HepG2 (cell line): ENCODE data around the gene DNAJC15. TPM values are rescaled to one million over a fixed set of nuclear protein-coding genes. Genes with fewer than 3 reads are reported as not detected.

Experiments
- ATAC-seq: fragments of 200-7000 bp; cut with Tn5 transposase; 3 replicates; pipeline ENCODE4 v1.9.1; 2020; ENCODE audit warnings: mild to moderate bottlenecking, moderate library complexity
- BruUV-seq: library from RNA; stranded (reverse); fragments of 400-500 nt; replicated peaks from 2 replicates; lab custom pipeline; 2021; lab: Mats Ljungman, UMichigan
- CTCF ChIA-PET: fragments of 300-600 bp; formaldehyde crosslinking; extraction: SDS; loops from one replicate; lab custom pipeline; 2021; ENCODE audit warnings: low total read pairs, inconsistent platforms, low intra/inter-chr PET ratio; lab: Yijun Ruan, JAX
- POLR2A ChIA-PET: fragments of 350-600 bp; sonication (Branson Sonifier 250); formaldehyde crosslinking; loops from one replicate; lab custom pipeline; 2020; ENCODE audit warnings: antibody characterized with exemption, inconsistent platforms; lab: Yijun Ruan, JAX
- DNase-seq: peaks from one replicate; pipeline ENCODE4 v3.0.0-alpha.2; 2015; ENCODE audit warnings: low spot score
- FAIRE-seq: peaks from 3 replicates; lab custom pipeline; 2011; peaks lifted over from hg19 to GRCh38; lab: Jason Lieb, UNC
- H2AFZ ChIP-seq: one replicate; pipeline ENCODE4 v1.6.1; 2011; ENCODE audit warnings: low read length, inconsistent platforms
- H3K27ac ChIP-seq: fragments of 300-600 bp; 3 replicates; pipeline ENCODE4 v1.8.0; 2011; ENCODE audit warnings: mixed run types, mild to moderate bottlenecking, mixed read lengths, low read length, inconsistent platforms; ENCODE audit not compliant: insufficient read depth; ENCODE audit errors: extremely low read length
- H3K27me3 ChIP-seq, 2 experiments: fragments of 200-600 bp in 1 of 2; 2 replicates in 1 of 2; 3 replicates in 1 of 2; pipeline versions ENCODE4 v1.6.0 to v1.8.0; 2011; ENCODE audit warnings: low read length in 2 of 2, mild to moderate bottlenecking in 2 of 2, moderate library complexity in 2 of 2, inconsistent platforms in 1 of 2; ENCODE audit not compliant: insufficient read depth in 2 of 2, control insufficient read depth in 1 of 2
- H3K36me3 ChIP-seq, 2 experiments: fragments of 200-600 bp in 1 of 2; replicated peaks in 1 of 2; 2 replicates in 1 of 2; 3 replicates in 1 of 2; pipeline versions ENCODE4 v1.5.1 to v1.8.0; 2011; ENCODE audit warnings: low read length in 2 of 2, inconsistent platforms in 1 of 2; ENCODE audit not compliant: insufficient read depth in 2 of 2, control insufficient read depth in 1 of 2
- H3K4me1 ChIP-seq: 2 replicates; pipeline ENCODE4 v1.5.1; 2012; ENCODE audit warnings: low read length, inconsistent platforms; ENCODE audit not compliant: insufficient read depth
- H3K4me2 ChIP-seq: 2 replicates; pipeline ENCODE4 v1.6.0; 2011; ENCODE audit warnings: low read depth, low read length, inconsistent platforms
- H3K4me3 ChIP-seq, 3 experiments: fragments of 200-600 bp in 1 of 3; sonication (generic), shearing (Covaris generic) in 1 of 3; replicated peaks in 1 of 3; 2 replicates each; pipeline ENCODE4 v1.5.1; 2011 to 2016; ENCODE audit warnings: low read length in 3 of 3, inconsistent platforms in 2 of 3, low read depth in 2 of 3, mild to moderate bottlenecking in 2 of 3, control low read depth in 1 of 3, mixed read lengths in 1 of 3; ENCODE audit not compliant: insufficient read depth in 1 of 3
- H3K79me2 ChIP-seq: one replicate; pipeline ENCODE4 v1.6.1; 2011; ENCODE audit warnings: low read length, inconsistent platforms; ENCODE audit not compliant: insufficient read depth
- H3K9ac ChIP-seq: 2 replicates; pipeline ENCODE4 v1.6.0; 2011; ENCODE audit warnings: mild to moderate bottlenecking, low read depth, low read length, inconsistent platforms; ENCODE audit not compliant: insufficient read depth
- H3K9me3 ChIP-seq: 2 replicates; pipeline ENCODE4 v1.5.1; 2012; ENCODE audit warnings: mild to moderate bottlenecking, low read length
- H4K20me1 ChIP-seq: 2 replicates; pipeline ENCODE4 v1.6.0; 2011; ENCODE audit warnings: inconsistent platforms, mild to moderate bottlenecking, low read length, moderate library complexity; ENCODE audit not compliant: insufficient read depth
- BCL6 ChIP-seq: IDR thresholded peaks from 2 replicates; pipeline ENCODE4 v1.6.1; 2016; ENCODE audit warnings: missing genetic modification reagents, missing compliant biosample characterization
- IRX3 ChIP-seq: sonication (generic); formaldehyde crosslinking; IDR thresholded peaks from 2 replicates; pipeline ENCODE4 v1.8.1; 2023; ENCODE audit warnings: mild to moderate bottlenecking, low read depth, missing genetic modification reagents, borderline replicate concordance
- NFRKB ChIP-seq: fragments of 450-650 bp; IDR thresholded peaks from 2 replicates; pipeline ENCODE4 v1.6.1; 2017
- RNF2 ChIP-seq: fragments of 450-650 bp; conservative IDR thresholded peaks from 2 replicates; pipeline ENCODE4 v1.6.1; 2016; ENCODE audit warnings: low read depth
- STAT5B ChIP-seq: sonication (generic); formaldehyde crosslinking; IDR thresholded peaks from 2 replicates; pipeline ENCODE4 v1.4.0; 2020; ENCODE audit warnings: missing genetic modification reagents
- TRIM24 ChIP-seq: sonication (generic); formaldehyde crosslinking; IDR thresholded peaks from 2 replicates; pipeline ENCODE4 v1.8.0; 2022; ENCODE audit warnings: mild to moderate bottlenecking, missing genetic modification reagents
- ZNF567 ChIP-seq: sonication (generic); formaldehyde crosslinking; IDR thresholded peaks from 2 replicates; pipeline ENCODE4 v1.8.1; 2023; ENCODE audit warnings: mild to moderate bottlenecking, missing genetic modification reagents, borderline replicate concordance
- ZNF570 ChIP-seq: sonication (generic); formaldehyde crosslinking; IDR thresholded peaks from 2 replicates; pipeline ENCODE4 v1.4.0; 2020; ENCODE audit warnings: mild to moderate bottlenecking, missing genetic modification reagents, borderline replicate concordance
- ZNF598 ChIP-seq: sonication (generic); formaldehyde crosslinking; IDR thresholded peaks from 2 replicates; pipeline ENCODE4 v1.5.1; 2020; ENCODE audit warnings: mild to moderate bottlenecking, missing genetic modification reagents, borderline replicate concordance
- WGBS: methylation state at CpG from one replicate; pipeline ENCODE4 v1.1.6; 2017; ENCODE audit warnings: low lambda C conversion rate; 5-methylcytosine and 5-hydroxymethylcytosine counted together
- in situ Hi-C: cut with HindIII; loops from 2 replicates; pipeline ENCODE4 v1.10.0; 2017; ENCODE audit warnings: low pct_unique_long_range_greater_than_20kb; ENCODE audit not compliant: extremely low pct_ligation_motif_present
- intact Hi-C: fragments of 100-400 bp; cut with micrococcal nuclease; formaldehyde crosslinking; loops from one replicate; pipeline ENCODE4 v1.10.0; 2022; ENCODE audit not compliant: unreplicated experiment
- polyA plus RNA-seq, 8 experiments: library from polyadenylated mRNA; depleted of rRNA in 3 of 8; stranded (reverse) in 7 of 8; unstranded in 1 of 8; fragments of >200 nt; fragmentation: Illumina TruSeq in 4 of 8; extraction: Trizol in 4 of 8; gene quantifications; 2 replicates each; pipeline versions ENCODE4 v1.2.1 to v1.2.3, GENCODE V29; 2011 to 2016; ENCODE audit warnings: low read depth in 4 of 8, missing spikeins in 1 of 8, mixed read lengths in 1 of 8; ENCODE audit not compliant: insufficient read depth in 1 of 8
- total RNA-seq, 5 experiments: library from RNA; depleted of rRNA; stranded (reverse); fragments of >200 nt; fragmentation: Illumina TruSeq; extraction: Trizol; gene quantifications; 2 replicates each; pipeline ENCODE4 v1.2.3, GENCODE V29; 2016; ENCODE audit warnings: low read depth in 1 of 5
- TF ChIP-seq, protein P1 (sequence below): sonication (generic); formaldehyde crosslinking; IDR thresholded peaks from 2 replicates; pipeline ENCODE4 v1.8.0; 2022; ENCODE audit warnings: missing genetic modification reagents, low read depth, mild to moderate bottlenecking, borderline replicate concordance
- TF ChIP-seq, protein P2 (sequence below): IDR thresholded peaks from 2 replicates; pipeline ENCODE4 v1.6.1; 2016; ENCODE audit warnings: low read depth, borderline replicate concordance
- TF ChIP-seq, protein P3 (sequence below): sonication (generic); formaldehyde crosslinking; IDR thresholded peaks from 2 replicates; pipeline ENCODE4 v1.9.0; 2021; ENCODE audit warnings: mild to moderate bottlenecking, missing genetic modification reagents
- TF ChIP-seq, protein P4 (sequence below): sonication (generic); formaldehyde crosslinking; IDR thresholded peaks from 2 replicates; pipeline ENCODE4 v1.8.0; 2022; ENCODE audit warnings: mild to moderate bottlenecking, missing genetic modification reagents; ENCODE audit not compliant: insufficient replicate concordance

The DNAJC15 gene
- total and polyA plus RNA-seq, 2 of the 13 experiments (the other 11 are each of a cell fraction or from before 2014, with no cell fraction given), result 23.0 to 31.9 TPM

DNA sequence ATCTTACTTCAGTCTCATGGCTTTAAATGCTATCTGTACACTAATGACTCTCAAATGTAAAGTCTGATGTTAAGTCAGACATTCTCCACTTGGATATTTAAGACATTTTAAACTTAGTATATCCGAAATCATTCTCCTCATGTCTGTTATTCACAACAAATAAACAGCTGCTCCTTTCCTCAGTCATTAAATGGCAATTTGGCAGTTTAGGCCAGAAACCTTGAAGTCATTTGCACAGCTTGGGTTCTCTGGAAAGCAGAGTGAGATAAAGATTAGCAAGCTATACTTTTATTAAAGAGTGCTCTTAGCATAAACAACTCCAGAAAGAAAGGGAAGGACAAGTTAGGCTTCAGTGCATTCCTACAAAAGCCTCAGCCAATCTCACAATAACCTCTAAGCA, 53.7 kb downstream of the DNAJC15 start:
- Histone ChIP-seq H3K36me3 (peaks cover 1 to 22% of the 10 kb centered on the region in 2 experiments; a peak in 2 of 5 replicates), H2AFZ (no peak overlapping the region), H3K4me3 (no peak overlapping the region), H4K20me1 (no peaks in the 10 kb centered on the region), H3K27ac (no peak overlapping the region), H3K9ac (no peak overlapping the region), H3K4me2 (no peak overlapping the region), H3K9me3 (no peaks in the 10 kb centered on the region), H3K27me3 (no peaks in the 10 kb centered on the region), H3K4me1 (peaks cover 9% of the 10 kb centered on the region; the same call in 1 of the 2 replicates), H3K79me2 (peaks cover 4% of the 10 kb centered on the region)
- FAIRE-seq (no peak), ATAC-seq (no peak), DNase-seq (no peak)
- CTCF ChIA-PET, result no interaction called here
- intact Hi-C loops, result no loop called here
- in situ Hi-C loops, result no loop called here
- TF ChIP-seq ZNF567 (CRISPR knock-in tag), result no peak
- TF ChIP-seq, protein P1, sequence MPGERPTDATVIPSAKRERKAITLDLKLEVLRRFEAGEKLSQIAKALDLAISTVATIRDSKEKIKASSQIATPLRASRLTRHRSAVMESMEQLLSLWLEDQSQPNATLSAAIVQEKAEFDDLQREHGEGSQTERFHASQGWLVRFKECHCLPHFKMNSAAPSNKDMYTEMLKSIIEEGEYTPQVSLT (CRISPR knock-in tag), result no peak
- TF ChIP-seq, protein P2, sequence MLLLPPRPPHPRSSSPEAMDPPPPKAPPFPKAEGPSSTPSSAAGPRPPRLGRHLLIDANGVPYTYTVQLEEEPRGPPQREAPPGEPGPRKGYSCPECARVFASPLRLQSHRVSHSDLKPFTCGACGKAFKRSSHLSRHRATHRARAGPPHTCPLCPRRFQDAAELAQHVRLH (CRISPR knock-in tag), result no peak
- no peak for TF ChIP-seq RNF2
- TF ChIP-seq BCL6 (CRISPR knock-in tag), result no peak
- TF ChIP-seq, protein P3, sequence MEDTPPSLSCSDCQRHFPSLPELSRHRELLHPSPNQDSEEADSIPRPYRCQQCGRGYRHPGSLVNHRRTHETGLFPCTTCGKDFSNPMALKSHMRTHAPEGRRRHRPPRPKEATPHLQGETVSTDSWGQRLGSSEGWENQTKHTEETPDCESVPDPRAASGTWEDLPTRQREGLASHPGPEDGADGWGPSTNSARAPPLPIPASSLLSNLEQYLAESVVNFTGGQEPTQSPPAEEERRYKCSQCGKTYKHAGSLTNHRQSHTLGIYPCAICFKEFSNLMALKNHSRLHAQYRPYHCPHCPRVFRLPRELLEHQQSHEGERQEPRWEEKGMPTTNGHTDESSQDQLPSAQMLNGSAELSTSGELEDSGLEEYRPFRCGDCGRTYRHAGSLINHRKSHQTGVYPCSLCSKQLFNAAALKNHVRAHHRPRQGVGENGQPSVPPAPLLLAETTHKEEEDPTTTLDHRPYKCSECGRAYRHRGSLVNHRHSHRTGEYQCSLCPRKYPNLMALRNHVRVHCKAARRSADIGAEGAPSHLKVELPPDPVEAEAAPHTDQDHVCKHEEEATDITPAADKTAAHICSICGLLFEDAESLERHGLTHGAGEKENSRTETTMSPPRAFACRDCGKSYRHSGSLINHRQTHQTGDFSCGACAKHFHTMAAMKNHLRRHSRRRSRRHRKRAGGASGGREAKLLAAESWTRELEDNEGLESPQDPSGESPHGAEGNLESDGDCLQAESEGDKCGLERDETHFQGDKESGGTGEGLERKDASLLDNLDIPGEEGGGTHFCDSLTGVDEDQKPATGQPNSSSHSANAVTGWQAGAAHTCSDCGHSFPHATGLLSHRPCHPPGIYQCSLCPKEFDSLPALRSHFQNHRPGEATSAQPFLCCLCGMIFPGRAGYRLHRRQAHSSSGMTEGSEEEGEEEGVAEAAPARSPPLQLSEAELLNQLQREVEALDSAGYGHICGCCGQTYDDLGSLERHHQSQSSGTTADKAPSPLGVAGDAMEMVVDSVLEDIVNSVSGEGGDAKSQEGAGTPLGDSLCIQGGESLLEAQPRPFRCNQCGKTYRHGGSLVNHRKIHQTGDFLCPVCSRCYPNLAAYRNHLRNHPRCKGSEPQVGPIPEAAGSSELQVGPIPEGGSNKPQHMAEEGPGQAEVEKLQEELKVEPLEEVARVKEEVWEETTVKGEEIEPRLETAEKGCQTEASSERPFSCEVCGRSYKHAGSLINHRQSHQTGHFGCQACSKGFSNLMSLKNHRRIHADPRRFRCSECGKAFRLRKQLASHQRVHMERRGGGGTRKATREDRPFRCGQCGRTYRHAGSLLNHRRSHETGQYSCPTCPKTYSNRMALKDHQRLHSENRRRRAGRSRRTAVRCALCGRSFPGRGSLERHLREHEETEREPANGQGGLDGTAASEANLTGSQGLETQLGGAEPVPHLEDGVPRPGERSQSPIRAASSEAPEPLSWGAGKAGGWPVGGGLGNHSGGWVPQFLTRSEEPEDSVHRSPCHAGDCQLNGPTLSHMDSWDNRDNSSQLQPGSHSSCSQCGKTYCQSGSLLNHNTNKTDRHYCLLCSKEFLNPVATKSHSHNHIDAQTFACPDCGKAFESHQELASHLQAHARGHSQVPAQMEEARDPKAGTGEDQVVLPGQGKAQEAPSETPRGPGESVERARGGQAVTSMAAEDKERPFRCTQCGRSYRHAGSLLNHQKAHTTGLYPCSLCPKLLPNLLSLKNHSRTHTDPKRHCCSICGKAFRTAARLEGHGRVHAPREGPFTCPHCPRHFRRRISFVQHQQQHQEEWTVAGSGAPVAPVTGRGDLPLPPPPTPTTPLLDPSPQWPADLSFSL (CRISPR knock-in tag), result no peak
- TF ChIP-seq NFRKB, result no peak
- TF ChIP-seq ZNF598 (CRISPR knock-in tag), result no peak
- no peak for TF ChIP-seq ZNF570
- no peak for TF ChIP-seq TRIM24 (CRISPR knock-in tag)
- TF ChIP-seq STAT5B (CRISPR knock-in tag), result no peak
- no peak for TF ChIP-seq IRX3
- TF ChIP-seq, protein P4, sequence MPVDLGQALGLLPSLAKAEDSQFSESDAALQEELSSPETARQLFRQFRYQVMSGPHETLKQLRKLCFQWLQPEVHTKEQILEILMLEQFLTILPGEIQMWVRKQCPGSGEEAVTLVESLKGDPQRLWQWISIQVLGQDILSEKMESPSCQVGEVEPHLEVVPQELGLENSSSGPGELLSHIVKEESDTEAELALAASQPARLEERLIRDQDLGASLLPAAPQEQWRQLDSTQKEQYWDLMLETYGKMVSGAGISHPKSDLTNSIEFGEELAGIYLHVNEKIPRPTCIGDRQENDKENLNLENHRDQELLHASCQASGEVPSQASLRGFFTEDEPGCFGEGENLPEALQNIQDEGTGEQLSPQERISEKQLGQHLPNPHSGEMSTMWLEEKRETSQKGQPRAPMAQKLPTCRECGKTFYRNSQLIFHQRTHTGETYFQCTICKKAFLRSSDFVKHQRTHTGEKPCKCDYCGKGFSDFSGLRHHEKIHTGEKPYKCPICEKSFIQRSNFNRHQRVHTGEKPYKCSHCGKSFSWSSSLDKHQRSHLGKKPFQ (CRISPR knock-in tag), result no peak
- 100% methylated on average over 1 of the region's 1 CpG for WGBS
- no TSS peak for BruUV-seq
- POLR2A ChIA-PET, result no interaction called here
